Common myeloid progenitor, CD34-positive (primary cell): Measurements from ENCODE around the gene TMEM178B.

Experiments used
- CTCF ChIA-PET: fragments of 350-600 bp; sonication (Branson Sonifier 250); formaldehyde crosslinking; loops from one replicate; lab custom pipeline; 2021; ENCODE audit warnings: antibody characterized with exemption; lab: Charles Lee
- POLR2A ChIA-PET: fragments of 350-600 bp; sonication (Branson Sonifier 250); formaldehyde crosslinking; loops from one replicate; lab custom pipeline; 2021; ENCODE audit warnings: antibody characterized with exemption; lab: Charles Lee
- DNase-seq, 3 donors: peaks; one replicate each; pipeline versions ENCODE4 v3.0.0 to v3.0.0-alpha.2; 2013
- H3K27ac ChIP-seq, 2 experiments: 1 replicate in 1 of 2; 2 replicates in 1 of 2; pipeline ENCODE4 v1.7.0; 2013; ENCODE audit warnings: inconsistent platforms in 2 of 2, low read length in 2 of 2, mild to moderate bottlenecking in 2 of 2, low read depth in 1 of 2, moderate library complexity in 1 of 2; ENCODE audit not compliant: severe bottlenecking in 2 of 2, insufficient read depth in 1 of 2, poor library complexity in 1 of 2
- H3K27me3 ChIP-seq, 5 experiments: replicated peaks in 2 of 5; 1 replicate in 3 of 5; 2 replicates in 2 of 5; pipeline versions ENCODE4 v1.6.1 to v1.7.0; 2013; ENCODE audit warnings: low read length in 4 of 5, mild to moderate bottlenecking in 2 of 5, moderate library complexity in 2 of 5, inconsistent platforms in 1 of 5; ENCODE audit not compliant: insufficient read depth in 5 of 5, control insufficient read depth in 4 of 5
- H3K36me3 ChIP-seq, 4 experiments: 1 replicate in 2 of 4; 2 replicates in 2 of 4; pipeline versions ENCODE4 v1.6.1 to v1.7.0; 2013; ENCODE audit warnings: low read length in 3 of 4, control low read depth in 1 of 4, mild to moderate bottlenecking in 1 of 4; ENCODE audit not compliant: control insufficient read depth in 4 of 4, insufficient read depth in 4 of 4
- H3K4me1 ChIP-seq, 4 experiments: 1 replicate in 3 of 4; 2 replicates in 1 of 4; pipeline versions ENCODE4 v1.6.1 to v1.7.1; 2013; ENCODE audit warnings: low read length in 3 of 4, mild to moderate bottlenecking in 3 of 4, control low read depth in 1 of 4, inconsistent platforms in 1 of 4, moderate library complexity in 1 of 4; ENCODE audit not compliant: control insufficient read depth in 4 of 4, insufficient read depth in 4 of 4; ENCODE audit errors: control extremely low read depth in 1 of 4
- H3K4me3 ChIP-seq, 7 experiments: 1 replicate in 4 of 7; 2 replicates in 3 of 7; pipeline versions ENCODE4 v1.5.1 to v1.7.0; 2013; ENCODE audit warnings: mild to moderate bottlenecking in 7 of 7, low read length in 6 of 7, moderate library complexity in 6 of 7, inconsistent platforms in 2 of 7, low read depth in 2 of 7, control low read depth in 1 of 7; ENCODE audit not compliant: insufficient read depth in 4 of 7, control insufficient read depth in 1 of 7; ENCODE audit errors: extremely low read depth in 1 of 7
- H3K9me3 ChIP-seq, 5 experiments: 1 replicate in 4 of 5; 2 replicates in 1 of 5; pipeline versions ENCODE4 v1.6.1 to v1.7.1; 2013; ENCODE audit warnings: low read length in 4 of 5, mild to moderate bottlenecking in 2 of 5, inconsistent platforms in 1 of 5, low read depth in 1 of 5, moderate library complexity in 1 of 5; ENCODE audit not compliant: control insufficient read depth in 4 of 5, insufficient read depth in 2 of 5; ENCODE audit errors: control extremely low read depth in 1 of 5
- WGBS: methylation state at CpG from one replicate; pipeline ENCODE4 v1.1.5; 2013; ENCODE audit not compliant: insufficient coverage; 5-methylcytosine and 5-hydroxymethylcytosine counted together

Gene TMEM178B

DNA sequence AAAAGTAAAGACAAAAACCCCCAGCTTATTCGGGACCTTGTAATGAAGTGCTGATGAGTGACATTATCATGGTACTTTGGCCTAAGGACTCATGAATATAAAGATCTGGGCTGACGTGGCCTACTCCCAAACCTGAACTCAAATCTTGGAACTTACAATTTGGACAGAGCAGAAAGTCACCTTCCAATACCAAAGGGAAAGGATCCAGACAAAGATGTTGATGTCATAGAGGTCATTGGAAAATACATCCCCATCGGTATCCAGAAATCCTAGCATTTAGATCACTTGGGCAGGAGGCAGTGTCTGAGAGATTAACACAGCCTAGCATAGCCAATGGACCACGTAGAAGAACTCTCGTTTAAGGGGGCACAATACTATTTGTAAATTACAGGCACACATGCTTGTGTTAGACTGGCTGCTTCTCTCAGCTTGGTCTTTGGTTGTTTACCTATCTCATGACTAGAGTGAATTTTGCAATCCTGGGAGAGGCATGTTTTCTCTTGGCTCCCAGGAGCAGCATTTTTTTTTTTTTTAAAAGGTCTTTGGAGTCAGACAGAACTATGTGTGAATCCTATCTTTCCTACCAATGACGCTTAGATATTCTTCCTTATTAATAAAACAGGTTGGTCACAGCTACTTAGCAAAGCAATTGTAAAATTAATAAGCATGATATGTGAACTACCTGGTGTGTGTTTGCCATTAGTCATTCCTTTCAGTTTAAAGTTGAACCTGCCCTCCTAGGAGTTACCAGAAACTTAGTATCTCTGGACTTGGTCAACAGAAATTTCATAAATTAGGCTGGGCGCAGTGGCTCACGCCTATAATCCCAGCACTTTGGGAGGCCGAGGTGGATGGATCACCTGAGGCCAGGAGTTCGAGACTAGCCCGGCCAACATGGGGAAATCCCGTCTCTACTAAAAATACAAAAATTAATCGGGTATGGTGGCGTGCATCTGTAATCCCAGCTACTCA, 31.4 kb upstream of the TMEM178B start:
- Histone ChIP-seq H3K4me1 (no peaks in the 10 kb centered on the region), H3K9me3 (no peaks in the 10 kb centered on the region), H3K27ac (no peak overlapping the region), H3K27me3 (no peaks in the 10 kb centered on the region), H3K4me3 (no peak overlapping the region), H3K36me3 (no peaks in the 10 kb centered on the region)
- CTCF ChIA-PET: interaction anchor here (0.8 kb wide), 1 partner anchor 15 kb away, joined by 3 read pairs; no protein-coding TSS in a partner anchor
- 96% methylated on average over 8 of the region's 14 CpGs for WGBS
- DNase-seq: no peak
- POLR2A ChIA-PET: no interaction called here

DNA sequence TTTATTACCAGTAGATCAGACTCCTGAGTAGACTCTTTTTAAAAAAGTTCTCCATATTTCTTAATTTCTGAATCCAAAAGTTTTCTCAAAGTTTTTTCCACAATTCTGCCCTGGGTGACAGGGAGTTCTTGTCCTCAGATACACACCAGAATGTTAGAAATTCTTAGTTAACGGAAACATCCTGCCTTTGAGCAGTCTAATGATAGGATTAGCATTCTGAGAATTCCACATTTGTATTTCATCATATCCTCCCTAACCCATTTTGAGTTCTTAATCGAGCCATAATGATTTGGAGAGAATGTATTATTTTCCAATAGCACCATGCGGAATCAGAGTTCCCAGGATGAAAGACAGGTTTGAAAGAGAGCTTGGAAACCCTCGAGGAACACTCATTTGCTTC, 30.2 kb upstream of the TMEM178B start:
- H3K4me3 ChIP-seq: no peak overlapping the region
- no peaks in the 10 kb centered on the region for H3K4me1 ChIP-seq
- no peak for DNase-seq
- no peaks in the 10 kb centered on the region for H3K36me3 ChIP-seq
- ChIA-PET CTCF (no interaction called here), POLR2A (no interaction called here)
- 95% methylated on average over 2 of the region's 4 CpGs for WGBS
- H3K9me3 ChIP-seq: no peaks in the 10 kb centered on the region
- H3K27me3 ChIP-seq: no peaks in the 10 kb centered on the region
- no peak overlapping the region for H3K27ac ChIP-seq

DNA sequence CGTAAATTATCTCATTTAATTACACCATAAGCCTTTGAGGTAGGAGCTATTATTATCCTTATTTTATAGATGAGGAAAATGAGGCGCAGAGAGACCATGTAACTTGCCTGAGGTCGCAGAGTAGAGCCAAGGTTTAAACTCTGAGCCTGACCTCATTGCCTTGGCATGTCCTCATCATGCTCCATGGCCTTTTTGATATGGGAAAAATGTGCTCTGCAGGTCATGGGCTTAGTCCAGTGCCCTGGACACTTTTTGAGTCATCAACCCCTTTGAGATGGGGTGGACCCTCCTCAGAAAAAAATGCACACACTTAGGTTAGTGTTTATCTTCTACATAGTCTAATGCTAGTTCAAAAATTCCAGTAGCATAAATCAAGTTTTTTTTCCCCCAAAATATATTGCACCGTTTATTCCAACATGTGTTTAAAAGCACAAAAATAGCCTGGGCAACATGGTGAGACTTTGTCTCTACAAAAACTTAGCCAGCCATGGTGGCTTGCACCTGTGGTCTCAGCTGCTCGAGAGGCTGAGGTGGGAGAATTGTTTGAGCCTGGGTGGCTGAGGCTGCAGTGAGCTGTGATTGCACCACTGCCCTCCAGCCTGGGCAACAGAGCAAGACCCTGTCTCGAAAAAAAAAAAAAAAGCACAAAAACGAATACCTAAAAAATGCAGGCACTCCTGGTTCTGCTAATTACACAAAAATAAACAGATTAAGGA, 28.6 kb upstream of the TMEM178B start:
- Histone ChIP-seq H3K27me3 (peaks cover 0 to 3% (median 0%) of the 10 kb centered on the region in 5 experiments), H3K36me3 (no peaks in the 10 kb centered on the region), H3K9me3 (no peaks in the 10 kb centered on the region), H3K4me3 (no peak overlapping the region), H3K4me1 (no peaks in the 10 kb centered on the region), H3K27ac (no peak overlapping the region)
- WGBS: 60% methylated on average over 4 of the region's 7 CpGs
- CTCF ChIA-PET: no interaction called here
- POLR2A ChIA-PET: no interaction called here
- no peak for DNase-seq

DNA sequence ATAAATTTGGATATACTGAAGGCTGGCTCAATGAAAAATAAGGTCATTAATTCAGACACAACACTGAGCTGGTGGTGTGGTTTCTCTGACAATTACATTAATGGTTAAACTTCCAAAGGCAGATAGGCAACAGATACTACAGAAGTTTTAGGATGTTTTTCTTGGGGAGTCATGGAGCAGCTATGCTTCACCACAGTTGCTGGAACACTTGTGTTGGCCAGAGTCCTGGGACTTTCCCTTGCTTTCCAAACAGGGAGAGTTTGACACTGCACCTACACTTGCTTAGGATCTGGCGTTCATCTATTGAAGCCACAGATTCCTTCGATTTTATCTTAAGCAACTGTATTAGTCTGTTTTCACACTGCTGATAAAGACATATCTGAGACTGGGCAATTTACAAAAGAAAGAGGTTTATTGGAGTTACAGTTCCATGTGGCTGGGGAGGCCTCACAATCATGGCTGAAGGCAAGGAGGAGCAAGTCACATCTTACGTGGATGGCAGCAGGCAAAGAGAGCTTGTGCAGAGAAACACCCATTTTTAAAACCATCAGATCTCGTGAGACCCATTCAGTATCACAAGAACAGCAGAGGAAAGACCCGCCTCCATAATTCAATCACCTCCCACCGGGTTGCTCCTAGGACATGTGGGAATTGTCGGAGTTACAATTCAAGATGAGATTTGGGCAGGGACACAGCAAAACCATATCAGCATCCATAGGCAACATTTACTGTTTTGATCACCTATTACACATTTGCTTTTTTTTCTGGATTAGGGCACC, 27.8 kb upstream of the TMEM178B start:
- POLR2A ChIA-PET: no interaction called here
- H3K4me1 ChIP-seq: no peaks in the 10 kb centered on the region
- CTCF ChIA-PET: no interaction called here
- H3K9me3 ChIP-seq: no peaks in the 10 kb centered on the region
- H3K36me3 ChIP-seq: no peaks in the 10 kb centered on the region
- peaks cover 0 to 3% (median 0%) of the 10 kb centered on the region in 5 experiments for H3K27me3 ChIP-seq
- H3K4me3 ChIP-seq: no peak overlapping the region
- WGBS: 92% methylated on average over 7 of the region's 7 CpGs
- no peak for DNase-seq
- no peak overlapping the region for H3K27ac ChIP-seq

DNA sequence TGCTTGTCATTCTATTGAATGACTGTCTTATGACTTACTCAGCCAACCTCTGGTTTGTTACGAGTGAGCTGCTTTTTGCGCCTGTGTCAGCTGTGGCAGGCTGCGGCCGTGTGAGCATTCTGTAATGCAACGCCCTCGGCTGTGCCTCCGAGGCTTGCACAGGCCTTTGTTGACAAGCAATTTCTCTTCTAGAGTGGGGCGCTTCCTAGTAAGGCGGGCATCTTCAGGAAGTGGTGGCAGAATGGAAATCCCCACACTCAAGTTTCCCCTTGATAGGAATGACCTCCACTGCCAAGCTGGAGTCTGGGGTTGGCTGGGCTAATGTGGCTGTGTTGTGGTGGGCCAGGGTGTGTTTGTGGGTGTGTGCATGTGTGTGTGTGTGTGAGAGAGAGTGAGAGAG, 20.2 kb upstream of the TMEM178B start:
- Histone ChIP-seq H3K27me3 (peaks cover 0 to 8% (median 0%) of the 10 kb centered on the region in 5 experiments), H3K36me3 (no peaks in the 10 kb centered on the region), H3K4me1 (peaks cover 0 to 12% (median 2%) of the 10 kb centered on the region in 4 experiments), H3K4me3 (no peak overlapping the region), H3K9me3 (peaks cover 0 to 7% (median 0%) of the 10 kb centered on the region in 5 experiments), H3K27ac (no peak overlapping the region)
- peak; percentile 43 to 91 (median 87) for DNase-seq
- 11% methylated on average over 8 of the region's 9 CpGs for WGBS
- POLR2A ChIA-PET: no interaction called here
- CTCF ChIA-PET: no interaction called here

DNA sequence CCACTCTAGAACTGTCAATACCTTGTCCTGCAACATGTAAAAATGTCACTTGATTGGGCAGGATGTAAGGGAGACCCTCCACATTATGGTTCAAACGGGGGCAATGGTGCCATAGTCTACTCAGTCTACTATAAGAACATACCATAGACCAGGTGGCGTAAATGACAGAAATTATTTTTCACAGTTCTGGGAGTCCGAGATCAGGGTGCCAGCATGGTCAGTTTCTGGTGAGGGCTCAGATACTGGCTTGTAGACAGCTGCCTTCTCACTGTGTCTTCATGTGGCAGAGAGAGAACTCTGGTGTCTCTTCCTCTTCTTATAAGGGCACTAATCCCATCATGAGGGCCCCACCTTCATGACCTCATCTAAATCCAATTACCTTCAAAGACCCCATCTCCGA, 18.7 kb upstream of the TMEM178B start:
- Histone ChIP-seq H3K4me3 (no peak overlapping the region), H3K9me3 (peaks cover 0 to 7% (median 0%) of the 10 kb centered on the region in 5 experiments), H3K27me3 (peaks cover 0 to 6% (median 0%) of the 10 kb centered on the region in 5 experiments), H3K36me3 (no peaks in the 10 kb centered on the region), H3K27ac (no peak overlapping the region), H3K4me1 (peaks cover 0 to 12% (median 2%) of the 10 kb centered on the region in 4 experiments)
- 97% methylated on average over 3 of the region's 4 CpGs for WGBS
- DNase-seq: no peak
- ChIA-PET CTCF (no interaction called here), POLR2A (no interaction called here)
